ENCODE data around the gene TMEM266. TPM values are rescaled to one million over a fixed set of nuclear protein-coding genes. Genes with fewer than 3 reads are reported as not detected.
"Not testable (repeated sequence)": the region's sequence is repeated elsewhere in the genome, so short reads cannot be mapped to it uniquely, and the experiment has no call there.

TMEM266 gene, protein sequence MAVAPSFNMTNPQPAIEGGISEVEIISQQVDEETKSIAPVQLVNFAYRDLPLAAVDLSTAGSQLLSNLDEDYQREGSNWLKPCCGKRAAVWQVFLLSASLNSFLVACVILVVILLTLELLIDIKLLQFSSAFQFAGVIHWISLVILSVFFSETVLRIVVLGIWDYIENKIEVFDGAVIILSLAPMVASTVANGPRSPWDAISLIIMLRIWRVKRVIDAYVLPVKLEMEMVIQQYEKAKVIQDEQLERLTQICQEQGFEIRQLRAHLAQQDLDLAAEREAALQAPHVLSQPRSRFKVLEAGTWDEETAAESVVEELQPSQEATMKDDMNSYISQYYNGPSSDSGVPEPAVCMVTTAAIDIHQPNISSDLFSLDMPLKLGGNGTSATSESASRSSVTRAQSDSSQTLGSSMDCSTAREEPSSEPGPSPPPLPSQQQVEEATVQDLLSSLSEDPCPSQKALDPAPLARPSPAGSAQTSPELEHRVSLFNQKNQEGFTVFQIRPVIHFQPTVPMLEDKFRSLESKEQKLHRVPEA
- 0.21 and 1.4 TPM in 2 replicates for total RNA-seq (2014; rRNA removed; shearing (Covaris generic))

DNA sequence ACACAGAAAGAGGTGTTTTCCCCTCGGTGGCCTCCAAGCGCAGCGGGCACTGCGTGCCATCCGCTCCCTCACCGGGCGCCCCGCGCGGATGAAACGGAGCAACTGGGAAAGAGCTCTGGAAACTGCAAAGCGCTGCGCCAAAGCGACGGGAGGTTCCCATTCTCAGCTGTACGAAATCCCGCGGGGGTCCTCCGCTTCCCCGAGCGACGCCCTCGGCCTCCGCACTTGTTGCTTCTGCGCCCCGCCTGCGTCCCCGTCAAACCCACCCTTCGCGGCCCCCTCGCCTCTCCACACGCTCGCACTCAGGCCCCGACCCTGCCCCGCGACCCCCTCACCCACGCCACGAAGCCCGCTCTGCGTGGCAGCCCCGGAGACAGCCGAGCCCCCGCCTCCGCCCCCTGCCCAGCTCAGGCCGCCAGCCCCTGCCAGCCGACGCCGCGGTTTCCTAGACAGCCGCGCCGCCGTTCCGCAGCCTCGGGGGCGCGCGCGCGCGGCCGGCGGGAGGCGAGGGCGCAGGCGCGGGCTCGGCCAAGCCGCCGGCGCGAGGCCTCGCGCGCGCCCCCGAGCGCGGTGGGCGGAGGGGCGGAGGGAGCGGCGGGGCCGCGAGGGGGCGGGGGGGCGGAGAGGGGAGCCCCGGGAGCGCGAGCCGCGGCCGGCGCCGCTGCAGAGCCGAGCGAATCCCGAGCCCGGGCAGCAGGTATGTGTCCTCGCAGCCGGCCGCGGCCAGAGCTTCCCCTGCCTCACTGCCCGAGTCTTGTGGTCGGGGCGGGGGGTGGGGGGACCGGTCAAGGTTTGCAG lies at the start of gene TMEM266:
Gene TMEM266 (plus strand): TSS at position 666 of the 798 bp plus-strand sequence. CDS start 74,279 bp downstream, outside the sequence.
- Histone ChIP-seq H3K4me1 (replicated peaks) (peaks cover 27% of the 10 kb centered on the region), H3K9me3 (replicated peaks) (no peaks in the 10 kb centered on the region), H3K36me3 (no peaks in the 10 kb centered on the region), H3K27me3 (replicated peaks) (peaks cover 56% of the 10 kb centered on the region), H3K27ac (no peak within 1 kb of the TSS), H3K4me3 (peak within 1 kb of the TSS; percentile 43)
- DNase-seq (ENCODE audit: low read depth in 1 of 2, low spot score in 2 of 2) = no peak

DNA sequence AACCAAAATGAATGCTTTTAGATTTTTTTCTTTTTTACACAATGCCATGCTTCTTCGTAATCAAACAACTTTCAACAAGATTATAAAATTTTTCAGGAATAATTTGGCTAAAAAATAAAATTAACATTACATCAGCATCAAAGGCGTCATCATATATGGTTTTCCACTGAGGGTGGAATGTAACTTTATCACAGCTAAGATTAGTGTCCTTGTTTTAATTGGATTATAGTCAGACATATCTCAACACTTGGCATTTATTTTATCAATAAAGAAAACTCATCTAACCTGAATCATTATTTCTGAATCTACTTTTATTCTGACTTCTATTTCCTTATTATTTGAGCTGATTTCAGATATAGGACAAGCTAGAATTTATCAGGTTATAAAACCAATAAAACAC lies 49.2 kb upstream of the TMEM266 start:
- no peak for DNase-seq (ENCODE audit: low read depth in 1 of 2, low spot score in 2 of 2)
- Histone ChIP-seq H3K27me3 (replicated peaks) (no peaks in the 10 kb centered on the region; the same call in 1 of the 2 replicates), H3K4me1 (replicated peaks) (no peaks in the 10 kb centered on the region), H3K27ac (no peak overlapping the region), H3K4me3 (no peak overlapping the region), H3K9me3 (replicated peaks) (no peaks in the 10 kb centered on the region), H3K36me3 (no peaks in the 10 kb centered on the region)

DNA sequence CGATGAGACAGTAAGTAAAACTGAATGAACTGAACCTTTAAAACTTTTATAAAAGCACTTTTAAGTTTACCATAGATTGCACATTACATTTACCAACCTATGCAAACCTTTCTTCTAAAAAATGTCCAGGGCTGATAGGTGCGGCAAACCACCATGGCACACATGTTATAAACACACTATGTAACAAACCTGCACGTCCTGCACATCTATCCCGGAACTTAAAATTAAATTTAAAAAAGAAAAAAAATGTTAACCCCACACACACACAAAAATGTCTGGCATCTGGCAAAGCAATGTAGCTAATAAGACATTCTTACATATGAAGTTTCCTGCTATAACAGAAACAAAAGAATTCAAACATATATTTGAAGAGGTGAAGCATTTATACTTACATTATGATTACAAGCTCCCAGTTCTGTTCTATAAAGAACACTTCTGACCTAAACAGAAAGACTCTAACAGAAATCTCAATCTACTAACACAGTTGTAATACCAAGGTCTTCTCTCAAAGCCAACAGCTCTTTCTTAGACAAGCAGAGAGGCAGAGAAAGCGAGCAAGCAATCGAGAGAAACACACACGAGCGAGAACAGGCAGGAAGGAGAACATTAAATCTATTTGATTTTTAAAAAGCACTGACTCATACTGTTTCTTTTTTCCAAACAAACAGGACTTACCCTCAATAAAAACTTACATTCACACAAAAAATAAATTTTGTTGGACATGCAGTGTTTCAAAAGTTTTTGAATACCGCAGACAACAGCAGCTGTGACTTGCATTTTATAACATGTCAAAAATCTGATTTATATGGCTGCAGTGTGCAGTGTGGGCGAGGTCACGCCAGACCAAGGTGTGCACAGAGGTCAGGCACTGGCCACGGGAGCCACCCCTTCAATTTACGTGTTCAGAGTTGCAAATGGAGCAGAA lies 47.9 kb upstream of the TMEM266 start, which contains the start of gene NRG4:
Gene NRG4 (minus strand): TSS at position 798 of the 925 bp plus-strand sequence. CDS start 1,194 bp downstream, outside the sequence.
- Histone ChIP-seq H3K36me3 (no peaks in the 10 kb centered on the region), H3K9me3 (replicated peaks) (no peaks in the 10 kb centered on the region), H3K4me1 (replicated peaks) (no peaks in the 10 kb centered on the region), H3K4me3 (no peak within 1 kb of the TSS), H3K27me3 (replicated peaks) (no peaks in the 10 kb centered on the region; the same call in 1 of the 2 replicates), H3K27ac (no peak within 1 kb of the TSS)
- DNase-seq (ENCODE audit: low read depth in 1 of 2, low spot score in 2 of 2) = peak in 1 of 2 experiments; percentile 28

DNA sequence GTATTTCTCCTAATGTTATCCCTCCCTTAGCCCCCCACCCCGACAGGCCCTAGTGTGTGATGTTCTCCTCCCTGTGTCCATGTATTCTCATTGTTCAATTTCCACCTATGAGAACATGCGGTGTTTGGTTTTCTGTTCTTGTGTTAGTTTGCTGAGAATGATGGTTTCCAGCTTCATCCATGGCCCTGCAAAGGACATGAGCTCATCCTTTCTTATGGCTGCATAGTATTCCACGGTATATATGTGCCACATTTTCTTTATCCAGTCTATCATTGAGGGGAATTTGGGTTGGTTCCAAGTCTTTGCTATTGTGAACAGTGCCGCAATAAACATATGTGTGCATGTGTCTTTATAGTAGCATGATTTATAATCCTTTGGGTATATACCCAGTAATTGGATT lies 46.3 kb upstream of the TMEM266 start:
- H3K27ac ChIP-seq; H3K4me1 ChIP-seq (replicated peaks); H3K27me3 ChIP-seq (replicated peaks); H3K9me3 ChIP-seq (replicated peaks); H3K4me3 ChIP-seq; DNase-seq (ENCODE audit: low read depth in 1 of 2, low spot score in 2 of 2); H3K36me3 ChIP-seq: not testable (repeated sequence)

DNA sequence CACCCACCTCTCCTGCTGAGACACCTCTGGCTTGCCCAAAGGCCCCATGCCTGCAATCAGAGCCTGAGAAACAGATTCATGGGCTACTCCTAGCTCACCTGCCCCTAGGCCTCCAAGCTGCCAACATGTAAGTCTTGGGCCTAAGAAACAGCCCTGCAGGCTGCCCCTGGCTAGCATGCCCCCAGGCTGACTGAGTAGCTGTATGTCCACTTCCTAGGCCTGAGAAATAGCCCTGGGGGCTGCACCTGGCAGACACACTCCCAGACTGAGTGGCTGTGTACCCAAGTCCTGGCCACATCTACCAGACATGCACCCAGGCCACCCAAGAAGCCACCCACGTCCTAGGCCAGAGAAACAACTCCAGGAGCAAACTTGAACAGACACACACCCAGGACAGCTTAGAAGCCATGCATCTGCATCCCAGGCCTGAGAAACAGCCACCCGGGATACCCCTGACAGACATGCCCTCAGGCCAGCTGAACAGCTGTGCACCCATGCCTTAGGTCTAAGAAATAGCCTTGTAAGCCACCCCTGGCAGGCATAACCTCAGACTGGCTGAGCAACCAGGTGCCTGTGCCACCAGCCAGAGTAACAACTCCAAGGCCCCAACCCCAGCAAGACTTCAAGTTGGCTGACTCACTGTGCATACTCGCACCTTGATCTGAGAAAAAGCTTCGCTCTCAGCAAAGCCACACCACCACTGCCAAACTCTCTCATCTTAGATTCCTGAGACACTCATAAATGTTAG lies 35.6 kb upstream of the TMEM266 start:
- Histone ChIP-seq H3K4me1 (replicated peaks) (no peaks in the 10 kb centered on the region), H3K4me3 (no peak overlapping the region), H3K9me3 (replicated peaks) (0 out of 2 replicates have a peak, but pooled peaks cover 2% of the 10 kb centered on the region), H3K27me3 (replicated peaks) (no peaks in the 10 kb centered on the region), H3K36me3 (no peaks in the 10 kb centered on the region), H3K27ac (no peak overlapping the region)
- no peak for DNase-seq (ENCODE audit: low read depth in 1 of 2, low spot score in 2 of 2)

DNA sequence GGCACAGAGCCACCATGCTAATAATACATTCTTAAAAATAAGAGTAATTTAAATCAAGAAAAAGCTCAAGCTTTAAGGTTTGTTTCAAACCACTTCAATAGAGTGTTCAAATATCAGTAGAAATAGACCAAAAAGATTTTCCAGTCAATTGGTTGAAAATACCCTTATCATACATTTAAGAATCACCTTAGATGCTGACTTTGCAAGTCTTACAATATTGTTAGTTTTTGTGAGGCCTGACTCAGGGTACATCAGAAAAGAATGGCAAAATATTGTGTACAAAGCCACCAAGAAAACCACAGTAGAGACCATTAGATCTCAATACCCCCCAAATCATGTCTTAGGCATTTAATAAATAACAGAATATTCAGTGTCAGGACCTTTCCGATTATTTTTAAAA lies 27.7 kb upstream of the TMEM266 start:
- Histone ChIP-seq H3K4me3 (no peak overlapping the region), H3K4me1 (replicated peaks) (no peaks in the 10 kb centered on the region), H3K27ac (no peak overlapping the region), H3K27me3 (replicated peaks) (no peaks in the 10 kb centered on the region), H3K9me3 (replicated peaks) (no peaks in the 10 kb centered on the region; the same call in 1 of the 2 replicates), H3K36me3 (no peaks in the 10 kb centered on the region)
- DNase-seq (ENCODE audit: low read depth in 1 of 2, low spot score in 2 of 2) = no peak

DNA sequence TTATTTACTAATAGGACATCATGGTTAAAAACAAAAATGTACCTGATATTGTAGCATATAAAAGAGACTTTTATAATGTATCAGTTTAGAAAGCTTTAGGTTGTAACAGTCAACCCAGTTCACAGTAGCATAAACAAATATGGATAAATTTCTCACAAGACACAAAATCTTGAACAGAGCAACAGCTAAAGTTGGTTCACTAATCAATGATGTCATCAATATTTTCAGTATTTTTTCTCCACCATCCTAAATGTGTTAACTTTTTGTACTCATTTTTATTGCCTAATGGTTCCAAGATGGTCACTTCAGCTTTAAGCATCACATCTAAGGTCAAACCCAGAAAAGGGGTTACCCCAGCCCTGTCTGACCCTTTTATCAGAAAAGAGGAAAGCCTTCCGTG lies 26.3 kb upstream of the TMEM266 start:
- no peak overlapping the region for H3K4me3 ChIP-seq
- H3K9me3 ChIP-seq (replicated peaks) = no peaks in the 10 kb centered on the region; the same call in 1 of the 2 replicates
- no peak for DNase-seq (ENCODE audit: low read depth in 1 of 2, low spot score in 2 of 2)
- no peaks in the 10 kb centered on the region for H3K36me3 ChIP-seq
- H3K27me3 ChIP-seq (replicated peaks) = no peaks in the 10 kb centered on the region
- H3K4me1 ChIP-seq (replicated peaks) = no peaks in the 10 kb centered on the region
- H3K27ac ChIP-seq = no peak overlapping the region

DNA sequence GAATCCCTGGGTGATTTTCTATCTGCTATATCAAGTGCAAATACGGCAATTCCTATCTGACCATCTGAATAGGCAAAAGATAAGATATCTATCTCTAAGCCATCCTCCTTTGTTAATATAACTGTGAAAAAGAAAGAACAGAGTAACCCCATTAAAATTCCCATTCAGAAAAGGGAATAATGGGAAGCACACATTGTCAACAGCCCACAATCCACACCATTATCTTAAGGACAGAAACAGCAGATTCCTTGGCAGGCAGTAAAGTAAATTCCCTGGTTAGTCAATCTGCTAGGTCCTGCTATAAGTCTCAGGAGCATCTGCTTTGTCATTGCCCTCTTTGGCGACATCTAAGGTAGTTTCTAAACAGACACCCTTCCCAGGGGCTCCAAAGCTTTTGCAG lies 25.7 kb upstream of the TMEM266 start:
- no peaks in the 10 kb centered on the region for H3K36me3 ChIP-seq
- no peaks in the 10 kb centered on the region for H3K27me3 ChIP-seq (replicated peaks)
- H3K4me1 ChIP-seq (replicated peaks) = no peaks in the 10 kb centered on the region
- no peak overlapping the region for H3K27ac ChIP-seq
- no peak for DNase-seq (ENCODE audit: low read depth in 1 of 2, low spot score in 2 of 2)
- H3K4me3 ChIP-seq = no peak overlapping the region
- H3K9me3 ChIP-seq (replicated peaks) = no peaks in the 10 kb centered on the region; the same call in 1 of the 2 replicates

DNA sequence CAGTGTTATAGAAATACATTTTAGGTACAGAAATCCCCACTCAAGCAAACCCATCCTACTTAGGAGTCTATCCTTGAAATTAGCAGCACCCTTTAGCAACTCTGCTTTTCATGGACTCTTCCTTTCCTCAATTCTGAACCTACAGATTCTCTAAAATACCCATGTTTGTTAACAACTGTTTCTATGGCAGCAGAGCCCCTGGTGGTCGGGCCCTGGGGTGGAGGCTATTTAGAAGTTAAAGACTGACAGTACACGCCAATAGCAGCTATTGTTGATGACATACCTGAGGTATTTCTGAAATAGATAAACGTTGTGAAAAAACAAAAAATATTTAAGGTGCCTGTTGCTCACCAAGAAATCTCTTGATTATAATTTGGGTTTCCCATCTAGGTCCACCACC lies 24.2 kb upstream of the TMEM266 start:
- DNase-seq (ENCODE audit: low read depth in 1 of 2, low spot score in 2 of 2) = no peak
- no peaks in the 10 kb centered on the region for H3K36me3 ChIP-seq
- H3K27ac ChIP-seq = no peak overlapping the region

DNA sequence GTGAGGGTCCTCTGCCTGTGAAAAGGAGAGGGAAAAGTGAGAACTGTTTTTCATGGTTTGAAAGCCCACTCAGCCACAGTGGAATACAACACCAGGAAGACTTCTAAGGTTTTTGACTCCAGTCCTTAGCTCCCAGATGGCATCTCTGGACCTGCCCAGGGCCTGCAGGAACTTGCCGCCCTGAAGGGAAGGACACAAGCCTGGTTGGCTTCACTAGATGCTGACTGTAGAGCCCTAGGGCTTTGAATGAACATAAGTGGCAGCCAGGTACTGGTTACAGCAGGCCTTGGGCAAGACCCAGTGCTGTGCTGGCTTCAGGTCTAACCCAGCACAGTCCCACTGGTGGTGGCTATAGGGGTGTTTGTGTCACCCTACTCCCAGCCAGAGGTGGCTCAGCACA lies 21.3 kb upstream of the TMEM266 start:
- Histone ChIP-seq H3K27ac (no peak overlapping the region), H3K4me3 (no peak overlapping the region), H3K27me3 (replicated peaks) (no peaks in the 10 kb centered on the region), H3K4me1 (replicated peaks) (no peaks in the 10 kb centered on the region), H3K36me3 (no peaks in the 10 kb centered on the region), H3K9me3 (replicated peaks) (no peaks in the 10 kb centered on the region; the same call in 1 of the 2 replicates)
- no peak for DNase-seq (ENCODE audit: low read depth in 1 of 2, low spot score in 2 of 2)

More for the DNA sequence above, 24.2 kb upstream of the TMEM266 start:
- Histone ChIP-seq H3K27me3 (replicated peaks) (no peaks in the 10 kb centered on the region), H3K9me3 (replicated peaks) (no peaks in the 10 kb centered on the region; the same call in 1 of the 2 replicates), H3K4me3 (no peak overlapping the region), H3K4me1 (replicated peaks) (no peaks in the 10 kb centered on the region)

DNA sequence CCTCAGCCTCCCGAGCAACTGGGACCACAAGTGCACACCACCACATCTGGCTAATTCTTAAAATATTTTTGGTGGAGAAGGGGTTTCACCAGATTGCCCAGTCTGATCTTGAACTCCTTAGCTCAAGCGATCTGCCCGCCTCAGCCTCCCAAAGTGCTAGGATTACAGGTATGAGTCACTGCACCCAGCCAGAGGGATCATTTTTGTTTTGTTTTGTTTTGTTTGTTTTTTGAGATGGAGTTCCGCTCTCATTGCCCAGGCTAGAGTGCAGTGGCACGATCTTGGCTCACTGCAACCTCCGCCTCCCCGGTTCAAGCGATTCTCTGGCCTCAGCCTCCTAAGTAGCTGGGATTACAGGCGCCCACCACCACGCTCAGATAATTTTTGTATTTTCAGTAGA lies 5.6 kb upstream of the TMEM266 start:
- Histone ChIP-seq H3K4me1 (replicated peaks) (peaks cover 26% of the 10 kb centered on the region), H3K27me3 (replicated peaks) (peaks cover 23% of the 10 kb centered on the region)
- H3K4me3 ChIP-seq; DNase-seq (ENCODE audit: low read depth in 1 of 2, low spot score in 2 of 2); H3K36me3 ChIP-seq; H3K27ac ChIP-seq; H3K9me3 ChIP-seq (replicated peaks): not testable (repeated sequence)

DNA sequence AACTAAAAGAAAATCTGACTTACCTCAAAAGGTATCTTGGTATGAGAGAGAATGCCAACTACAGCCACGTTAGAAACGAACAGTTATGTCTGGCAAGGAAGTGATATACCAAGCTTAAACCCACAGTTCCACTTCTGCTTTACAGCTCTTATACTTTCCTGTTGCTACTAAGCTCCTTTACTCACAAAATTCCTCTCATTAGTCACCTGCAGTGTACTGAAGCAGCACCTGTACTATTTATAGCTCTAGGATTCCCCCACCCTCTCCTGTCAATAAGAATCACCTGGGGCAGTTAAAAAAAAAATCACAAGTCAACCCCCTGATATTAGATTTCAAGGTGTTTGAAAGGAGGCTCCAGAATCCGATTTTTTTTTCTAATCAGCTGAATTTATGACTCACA lies 2.9 kb upstream of the TMEM266 start:
- Histone ChIP-seq H3K27ac (no peak overlapping the region), H3K36me3 (no peaks in the 10 kb centered on the region), H3K4me1 (replicated peaks) (peaks cover 33% of the 10 kb centered on the region), H3K9me3 (replicated peaks) (no peaks in the 10 kb centered on the region; the same call in 1 of the 2 replicates), H3K27me3 (replicated peaks) (peaks cover 43% of the 10 kb centered on the region), H3K4me3 (no peak overlapping the region)
- no peak for DNase-seq (ENCODE audit: low read depth in 1 of 2, low spot score in 2 of 2)
